Bronchial epithelial cell (primary cell): Measurements from ENCODE around the gene RPGR. TPM values are rescaled to one million over a fixed set of nuclear protein-coding genes. Genes with fewer than 3 reads are reported as not detected.

Source experiments
- DNase-seq: peaks from one replicate; pipeline ENCODE4 v3.0.0-alpha.2; 2010; ENCODE audit warnings: low read depth
- FAIRE-seq: peaks from 2 replicates; lab custom pipeline; 2011; peaks lifted over from hg19 to GRCh38; lab: Jason Lieb, UNC
- H3K27me3 ChIP-seq: 2 replicates; pipeline ENCODE4 v1.5.1; 2011; ENCODE audit warnings: low read length; ENCODE audit not compliant: control insufficient read depth, insufficient read depth
- H3K36me3 ChIP-seq: 2 replicates; pipeline ENCODE4 v1.5.1; 2011; ENCODE audit warnings: low read length; ENCODE audit not compliant: control insufficient read depth, insufficient read depth
- H3K4me3 ChIP-seq: 2 replicates; pipeline ENCODE4 v1.5.1; 2011; ENCODE audit warnings: mild to moderate bottlenecking, low read depth, low read length, control low read depth
- total RNA-seq: library from RNA; depleted of rRNA; stranded (reverse); fragments of >200 nt; gene quantifications from 2 replicates; pipeline ENCODE4 v1.2.1, GENCODE V29; 2014
- TF ChIP-seq, protein P1 (sequence below): IDR thresholded peaks from 2 replicates; pipeline ENCODE4 v1.5.1; 2011; ENCODE audit warnings: mild to moderate bottlenecking, moderate library complexity, low read length, control low read depth, inconsistent platforms; ENCODE audit not compliant: insufficient read depth, severe bottlenecking

Gene RPGR
- total RNA-seq, 1 donor from 2014 or later: 8.2 TPM

DNA sequence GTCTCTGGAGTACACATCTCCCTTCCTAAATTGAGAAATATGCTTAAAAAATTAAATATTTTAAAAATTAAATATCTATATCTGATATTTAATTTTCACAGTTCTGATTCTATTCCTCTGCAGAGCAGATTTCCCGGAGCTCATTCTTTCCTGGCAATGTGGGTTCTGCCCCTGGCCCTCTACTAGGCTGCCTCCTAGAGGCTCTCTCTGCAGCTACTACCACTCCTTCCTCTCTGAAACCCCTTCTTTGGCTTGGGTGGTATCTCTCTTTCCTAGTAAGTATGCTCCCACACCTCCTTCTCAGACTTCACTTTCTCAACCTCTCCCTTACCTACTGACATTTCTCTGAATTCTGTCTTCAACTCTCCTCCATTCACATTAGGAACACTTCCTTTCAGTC, 45.3 kb downstream of the RPGR start:
- Histone ChIP-seq H3K36me3 (no peaks in the 10 kb centered on the region), H3K27me3 (no peaks in the 10 kb centered on the region), H3K4me3 (no peak overlapping the region)
- DNase-seq (no peak), FAIRE-seq (peak; percentile 47)
- TF ChIP-seq, protein P1, sequence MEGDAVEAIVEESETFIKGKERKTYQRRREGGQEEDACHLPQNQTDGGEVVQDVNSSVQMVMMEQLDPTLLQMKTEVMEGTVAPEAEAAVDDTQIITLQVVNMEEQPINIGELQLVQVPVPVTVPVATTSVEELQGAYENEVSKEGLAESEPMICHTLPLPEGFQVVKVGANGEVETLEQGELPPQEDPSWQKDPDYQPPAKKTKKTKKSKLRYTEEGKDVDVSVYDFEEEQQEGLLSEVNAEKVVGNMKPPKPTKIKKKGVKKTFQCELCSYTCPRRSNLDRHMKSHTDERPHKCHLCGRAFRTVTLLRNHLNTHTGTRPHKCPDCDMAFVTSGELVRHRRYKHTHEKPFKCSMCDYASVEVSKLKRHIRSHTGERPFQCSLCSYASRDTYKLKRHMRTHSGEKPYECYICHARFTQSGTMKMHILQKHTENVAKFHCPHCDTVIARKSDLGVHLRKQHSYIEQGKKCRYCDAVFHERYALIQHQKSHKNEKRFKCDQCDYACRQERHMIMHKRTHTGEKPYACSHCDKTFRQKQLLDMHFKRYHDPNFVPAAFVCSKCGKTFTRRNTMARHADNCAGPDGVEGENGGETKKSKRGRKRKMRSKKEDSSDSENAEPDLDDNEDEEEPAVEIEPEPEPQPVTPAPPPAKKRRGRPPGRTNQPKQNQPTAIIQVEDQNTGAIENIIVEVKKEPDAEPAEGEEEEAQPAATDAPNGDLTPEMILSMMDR: peak; percentile 14

DNA sequence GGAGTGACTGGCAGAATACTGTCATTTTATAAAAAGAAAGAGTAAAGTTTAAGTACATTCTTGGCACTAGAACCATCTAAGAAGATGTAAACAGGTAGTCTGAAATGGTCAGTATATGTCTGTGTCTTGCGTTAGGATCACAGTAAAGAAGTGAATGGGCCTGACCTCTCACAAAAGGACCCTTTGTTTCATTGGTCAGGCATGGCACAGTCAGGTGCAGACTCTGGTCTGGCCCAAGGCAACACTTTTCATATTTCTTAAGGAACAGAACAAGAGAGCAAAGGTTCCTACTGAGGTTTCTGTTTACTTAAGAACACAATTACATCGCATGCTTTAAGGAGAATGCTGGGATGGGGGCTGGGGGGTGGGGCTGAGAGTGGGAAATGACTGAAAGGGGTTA, 48.1 kb downstream of the RPGR start:
- Histone ChIP-seq H3K36me3 (no peaks in the 10 kb centered on the region), H3K4me3 (no peak overlapping the region), H3K27me3 (no peaks in the 10 kb centered on the region)
- TF ChIP-seq, protein P1: no peak
- DNase-seq (no peak), FAIRE-seq (no peak)

DNA sequence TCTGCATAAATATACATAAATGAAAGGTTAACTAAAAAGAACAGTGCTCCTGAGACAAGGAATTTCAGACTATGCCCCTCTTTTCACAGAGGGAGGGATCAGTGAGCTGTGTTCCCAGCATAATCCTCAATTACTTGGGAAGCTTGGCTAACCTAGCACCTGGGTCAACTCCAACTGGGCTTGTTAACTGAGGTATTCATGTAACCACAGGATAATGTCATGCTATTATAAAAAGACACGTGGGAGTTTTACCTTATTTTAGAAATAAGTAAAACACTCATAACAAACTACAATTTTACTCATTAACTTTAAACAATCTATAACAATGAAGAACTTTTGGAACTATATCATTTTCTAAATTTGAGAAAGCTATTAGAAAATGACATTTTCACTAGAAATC, 48.6 kb downstream of the RPGR start:
- TF ChIP-seq, protein P1: no peak
- Histone ChIP-seq H3K4me3 (no peak overlapping the region), H3K27me3 (no peaks in the 10 kb centered on the region), H3K36me3 (no peaks in the 10 kb centered on the region)
- FAIRE-seq (no peak), DNase-seq (peak; percentile 7)

DNA sequence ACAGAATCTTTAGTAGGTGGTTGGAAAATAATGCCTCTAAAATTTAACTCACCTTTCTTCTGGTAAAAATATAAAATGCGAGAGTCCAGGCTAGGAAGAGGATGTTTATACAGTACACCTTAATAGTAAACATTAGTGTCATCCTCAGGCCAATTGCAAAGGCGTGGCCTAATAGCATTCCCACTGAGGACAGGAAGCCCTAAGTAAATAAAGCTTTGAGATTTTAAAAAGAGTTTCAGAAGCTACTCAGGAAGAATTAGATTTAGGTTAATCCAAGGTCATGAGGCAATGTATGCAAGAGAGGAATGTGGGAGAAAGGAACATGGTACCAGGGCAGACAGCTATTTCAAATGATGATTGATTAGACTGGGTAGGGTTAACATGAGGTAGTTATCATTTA, 49.5 kb downstream of the RPGR start:
- TF ChIP-seq, protein P1: no peak
- no peaks in the 10 kb centered on the region for H3K36me3 ChIP-seq
- H3K4me3 ChIP-seq: no peak overlapping the region
- DNase-seq (peak; percentile 6), FAIRE-seq (no peak)
- H3K27me3 ChIP-seq: no peaks in the 10 kb centered on the region

GRCh38 chrX:38277136-38277535, 50.2 kb downstream of the RPGR start:
- Histone ChIP-seq H3K36me3 (no peaks in the 10 kb centered on the region), H3K27me3 (no peaks in the 10 kb centered on the region), H3K4me3 (no peak overlapping the region)
- FAIRE-seq (no peak), DNase-seq (no peak)
- TF ChIP-seq, protein P1: no peak

GRCh38 chrX:38276089-38276488, 51.2 kb downstream of the RPGR start:
- Histone ChIP-seq H3K4me3 (no peak overlapping the region), H3K36me3 (no peaks in the 10 kb centered on the region), H3K27me3 (no peaks in the 10 kb centered on the region)
- TF ChIP-seq, protein P1: no peak
- DNase-seq (no peak), FAIRE-seq (no peak)
